Mesenchymal stem cell (in vitro differentiated cells and primary cell): ENCODE measurements around the gene CCDC179.

Experiments
- DNase-seq: peaks from one replicate; pipeline ENCODE4 v3.0.0-alpha.2; 2013
- H2AFZ ChIP-seq: one replicate; pipeline ENCODE4 v1.6.1; 2013; ENCODE audit warnings: low read depth, mild to moderate bottlenecking, control low read depth, inconsistent platforms, low read length, moderate library complexity
- H2AK5ac ChIP-seq: 2 replicates; pipeline ENCODE4 v1.6.1; 2013; ENCODE audit warnings: low read length, moderate library complexity, mild to moderate bottlenecking, inconsistent platforms; ENCODE audit not compliant: severe bottlenecking
- H2BK120ac ChIP-seq: one replicate; pipeline ENCODE4 v1.6.1; 2013; ENCODE audit warnings: low read depth, mild to moderate bottlenecking, inconsistent platforms, low read length, moderate library complexity
- H2BK12ac ChIP-seq, 2 experiments: one replicate each; pipeline ENCODE4 v1.6.1; 2013; ENCODE audit warnings: inconsistent platforms in 2 of 2, low read length in 2 of 2, mild to moderate bottlenecking in 2 of 2, moderate library complexity in 2 of 2, control low read depth in 1 of 2
- H2BK15ac ChIP-seq: one replicate; pipeline ENCODE4 v1.6.1; 2013; ENCODE audit warnings: mild to moderate bottlenecking, low read depth, inconsistent platforms; ENCODE audit not compliant: poor library complexity, severe bottlenecking
- H2BK5ac ChIP-seq: 2 replicates; pipeline ENCODE4 v1.6.1; 2013; ENCODE audit warnings: low read depth, mild to moderate bottlenecking, low read length, control low read depth, inconsistent platforms; ENCODE audit not compliant: poor library complexity, severe bottlenecking
- H3K14ac ChIP-seq, 2 experiments: one replicate each; pipeline ENCODE4 v1.6.1; 2013; ENCODE audit warnings: inconsistent platforms in 2 of 2, low read length in 2 of 2, control low read depth in 1 of 2, mild to moderate bottlenecking in 1 of 2, moderate library complexity in 1 of 2
- H3K18ac ChIP-seq, 2 experiments: one replicate each; pipeline ENCODE4 v1.6.1; 2013; ENCODE audit warnings: inconsistent platforms in 2 of 2, low read length in 2 of 2, control low read depth in 1 of 2, low read depth in 1 of 2, mild to moderate bottlenecking in 1 of 2
- H3K23ac ChIP-seq, 2 experiments: one replicate each; pipeline ENCODE4 v1.6.1; 2013; ENCODE audit warnings: inconsistent platforms in 2 of 2, low read length in 2 of 2, mild to moderate bottlenecking in 2 of 2, moderate library complexity in 2 of 2, control low read depth in 1 of 2
- H3K27ac ChIP-seq: 2 replicates; pipeline ENCODE4 v1.5.1; 2013; ENCODE audit warnings: mild to moderate bottlenecking, moderate library complexity, low read length, control low read depth, inconsistent platforms; ENCODE audit not compliant: poor library complexity, severe bottlenecking
- H3K27me3 ChIP-seq, 2 experiments: 2 replicates each; pipeline versions ENCODE4 v1.6.1 to v1.7.0; 2013; ENCODE audit warnings: low read length in 2 of 2, mild to moderate bottlenecking in 2 of 2, moderate library complexity in 2 of 2, control low read depth in 1 of 2, inconsistent platforms in 1 of 2; ENCODE audit not compliant: control insufficient read depth in 1 of 2, insufficient read depth in 1 of 2
- H3K36me3 ChIP-seq, 2 experiments: 2 replicates each; pipeline versions ENCODE4 v1.6.1 to v1.7.0; 2013; ENCODE audit warnings: low read length in 2 of 2, control low read depth in 1 of 2, inconsistent platforms in 1 of 2, low read depth in 1 of 2, mild to moderate bottlenecking in 1 of 2; ENCODE audit not compliant: insufficient read depth in 2 of 2, control insufficient read depth in 1 of 2
- H3K4ac ChIP-seq, 2 experiments: one replicate each; pipeline ENCODE4 v1.6.1; 2013; ENCODE audit warnings: inconsistent platforms in 2 of 2, low read length in 2 of 2, mild to moderate bottlenecking in 2 of 2, moderate library complexity in 2 of 2, control low read depth in 1 of 2, low read depth in 1 of 2
- H3K4me1 ChIP-seq: 2 replicates; pipeline ENCODE4 v1.6.1; 2013; ENCODE audit warnings: low read depth, low read length, control low read depth; ENCODE audit not compliant: control insufficient read depth, insufficient read depth
- H3K4me2 ChIP-seq: 2 replicates; pipeline ENCODE4 v1.6.1; 2013; ENCODE audit warnings: low read length, mild to moderate bottlenecking, inconsistent platforms; ENCODE audit not compliant: poor library complexity, severe bottlenecking
- H3K4me3 ChIP-seq, 2 experiments: 2 replicates each; pipeline versions ENCODE4 v1.5.1 to v1.7.0; 2013; ENCODE audit warnings: low read length in 2 of 2, mild to moderate bottlenecking in 2 of 2, control low read depth in 1 of 2, low read depth in 1 of 2; ENCODE audit not compliant: insufficient read depth in 1 of 2
- H3K79me1 ChIP-seq: replicated peaks from 2 replicates; pipeline ENCODE4 v1.6.1; 2013; ENCODE audit warnings: mild to moderate bottlenecking, control low read depth, low read length, inconsistent platforms; ENCODE audit not compliant: poor library complexity, severe bottlenecking
- H3K9ac ChIP-seq: 2 replicates; pipeline ENCODE4 v1.7.0; 2013; ENCODE audit warnings: mild to moderate bottlenecking, low read length, moderate library complexity
- H3K9me3 ChIP-seq: 2 replicates; pipeline ENCODE4 v1.7.0; 2013; ENCODE audit warnings: mild to moderate bottlenecking, low read length; ENCODE audit not compliant: control insufficient read depth
- H4K8ac ChIP-seq: one replicate; pipeline ENCODE4 v1.6.1; 2013; ENCODE audit warnings: inconsistent platforms, mild to moderate bottlenecking, low read length, moderate library complexity
- H4K91ac ChIP-seq: one replicate; pipeline ENCODE4 v1.6.1; 2013; ENCODE audit warnings: mild to moderate bottlenecking, low read length, inconsistent platforms
- WGBS: methylation state at CpG from one replicate; pipeline ENCODE4 v1.1.7; 2013; ENCODE audit warnings: mixed read lengths; 5-methylcytosine and 5-hydroxymethylcytosine counted together

CCDC179 gene

GRCh38 chr11:22878604-22879003, 18.3 kb upstream of the CCDC179 start:
- Histone ChIP-seq H2BK15ac (no peak overlapping the region), H2BK12ac (no peak overlapping the region), H3K27ac (no peak overlapping the region), H2BK5ac (no peak overlapping the region), H3K9ac (no peak overlapping the region), H2AFZ (no peak overlapping the region), H4K91ac (no peak overlapping the region), H3K4me1 (no peaks in the 10 kb centered on the region), H3K4me2 (no peak overlapping the region), H4K8ac (no peak overlapping the region), H3K4me3 (no peak overlapping the region), H2BK120ac (no peak overlapping the region), H3K27me3 (no peaks in the 10 kb centered on the region), H3K36me3 (no peaks in the 10 kb centered on the region), H3K23ac (no peak overlapping the region), H3K4ac (no peak overlapping the region), H3K18ac (no peak overlapping the region), H3K9me3 (no peaks in the 10 kb centered on the region), H3K14ac (no peak overlapping the region), H2AK5ac (no peak overlapping the region), H3K79me1 (no peaks in the 10 kb centered on the region)
- DNase-seq: no peak

GRCh38 chr11:22878039-22878438, 17.8 kb upstream of the CCDC179 start:
- Histone ChIP-seq H3K79me1 (no peaks in the 10 kb centered on the region), H4K91ac (no peak overlapping the region), H3K36me3 (no peaks in the 10 kb centered on the region), H2BK120ac (no peak overlapping the region), H3K9me3 (no peaks in the 10 kb centered on the region), H2BK5ac (no peak overlapping the region), H3K23ac (no peak overlapping the region), H2BK12ac (no peak overlapping the region), H2AFZ (no peak overlapping the region), H2BK15ac (no peak overlapping the region), H3K27me3 (no peaks in the 10 kb centered on the region), H4K8ac (no peak overlapping the region), H3K4me3 (no peak overlapping the region), H3K18ac (no peak overlapping the region), H2AK5ac (no peak overlapping the region), H3K9ac (no peak overlapping the region), H3K4ac (no peak overlapping the region), H3K4me2 (no peak overlapping the region), H3K4me1 (no peaks in the 10 kb centered on the region), H3K14ac (no peak overlapping the region), H3K27ac (no peak overlapping the region)
- no peak for DNase-seq

GRCh38 chr11:22875869-22876473, 15.7 kb upstream of the CCDC179 start:
- H3K4me3 ChIP-seq: no peak overlapping the region
- H3K14ac ChIP-seq: no peak overlapping the region
- no peak overlapping the region for H2AK5ac ChIP-seq
- H3K4me2 ChIP-seq: no peak overlapping the region
- H2BK15ac ChIP-seq: no peak overlapping the region
- H2BK5ac ChIP-seq: no peak overlapping the region
- H3K36me3 ChIP-seq: no peaks in the 10 kb centered on the region
- no peak overlapping the region for H3K18ac ChIP-seq
- H4K91ac ChIP-seq: no peak overlapping the region
- H3K27me3 ChIP-seq: no peaks in the 10 kb centered on the region
- H2BK120ac ChIP-seq: no peak overlapping the region
- H2BK12ac ChIP-seq: no peak overlapping the region
- H3K79me1 ChIP-seq: no peaks in the 10 kb centered on the region
- no peak overlapping the region for H3K9ac ChIP-seq
- no peak overlapping the region for H3K23ac ChIP-seq
- no peak overlapping the region for H4K8ac ChIP-seq
- DNase-seq: peak; percentile 80
- WGBS: no CpG with 5 or more reads among the region's 2 CpGs
- no peaks in the 10 kb centered on the region for H3K4me1 ChIP-seq
- H3K4ac ChIP-seq: no peak overlapping the region
- no peak overlapping the region for H2AFZ ChIP-seq
- H3K9me3 ChIP-seq: no peaks in the 10 kb centered on the region
- H3K27ac ChIP-seq: no peak overlapping the region

GRCh38 chr11:22869325-22869724, 9.1 kb upstream of the CCDC179 start:
- no peak overlapping the region for H2BK5ac ChIP-seq
- 84% methylated on average over 2 of the region's 3 CpGs for WGBS
- no peak for DNase-seq

More at GRCh38 chr11:22869325-22869724, 9.1 kb upstream of the CCDC179 start:
- Histone ChIP-seq H2BK15ac (no peak overlapping the region), H3K36me3 (no peaks in the 10 kb centered on the region), H3K27me3 (no peaks in the 10 kb centered on the region), H2AK5ac (no peak overlapping the region), H3K4me3 (no peak overlapping the region), H3K9me3 (no peaks in the 10 kb centered on the region), H4K91ac (no peak overlapping the region), H3K79me1 (no peaks in the 10 kb centered on the region), H3K14ac (no peak overlapping the region), H2BK120ac (no peak overlapping the region), H3K18ac (no peak overlapping the region), H2AFZ (no peak overlapping the region), H3K4me1 (no peaks in the 10 kb centered on the region), H2BK12ac (no peak overlapping the region), H4K8ac (no peak overlapping the region), H3K23ac (no peak overlapping the region), H3K9ac (no peak overlapping the region), H3K27ac (no peak overlapping the region), H3K4ac (no peak overlapping the region), H3K4me2 (no peak overlapping the region)
